Measurements from ENCODE around the gene POU5F2. TPM values are rescaled to one million over a fixed set of nuclear protein-coding genes. Genes with fewer than 3 reads are reported as not detected.
A peak's percentile ranks its signal among the peaks of the same experiment; 100 is the strongest.

Gene POU5F2, protein sequence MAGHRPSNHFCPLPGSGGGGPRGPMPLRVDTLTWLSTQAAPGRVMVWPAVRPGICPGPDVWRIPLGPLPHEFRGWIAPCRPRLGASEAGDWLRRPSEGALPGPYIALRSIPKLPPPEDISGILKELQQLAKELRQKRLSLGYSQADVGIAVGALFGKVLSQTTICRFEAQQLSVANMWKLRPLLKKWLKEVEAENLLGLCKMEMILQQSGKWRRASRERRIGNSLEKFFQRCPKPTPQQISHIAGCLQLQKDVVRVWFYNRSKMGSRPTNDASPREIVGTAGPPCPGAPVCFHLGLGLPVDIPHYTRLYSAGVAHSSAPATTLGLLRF
- total RNA-seq (2021) (0.73 and 0.87 TPM in 2 replicates), Bru-seq, nascent RNA (percentile 70 among the genes with signal in this experiment), BruChase-seq, experiment 1, labeled RNA remaining after a 2-hour chase (percentile 73 among the genes with signal in this experiment), BruChase-seq, experiment 2, labeled RNA remaining after a 6-hour chase (percentile 68 among the genes with signal in this experiment)
- long read RNA-seq: 0 reads

DNA sequence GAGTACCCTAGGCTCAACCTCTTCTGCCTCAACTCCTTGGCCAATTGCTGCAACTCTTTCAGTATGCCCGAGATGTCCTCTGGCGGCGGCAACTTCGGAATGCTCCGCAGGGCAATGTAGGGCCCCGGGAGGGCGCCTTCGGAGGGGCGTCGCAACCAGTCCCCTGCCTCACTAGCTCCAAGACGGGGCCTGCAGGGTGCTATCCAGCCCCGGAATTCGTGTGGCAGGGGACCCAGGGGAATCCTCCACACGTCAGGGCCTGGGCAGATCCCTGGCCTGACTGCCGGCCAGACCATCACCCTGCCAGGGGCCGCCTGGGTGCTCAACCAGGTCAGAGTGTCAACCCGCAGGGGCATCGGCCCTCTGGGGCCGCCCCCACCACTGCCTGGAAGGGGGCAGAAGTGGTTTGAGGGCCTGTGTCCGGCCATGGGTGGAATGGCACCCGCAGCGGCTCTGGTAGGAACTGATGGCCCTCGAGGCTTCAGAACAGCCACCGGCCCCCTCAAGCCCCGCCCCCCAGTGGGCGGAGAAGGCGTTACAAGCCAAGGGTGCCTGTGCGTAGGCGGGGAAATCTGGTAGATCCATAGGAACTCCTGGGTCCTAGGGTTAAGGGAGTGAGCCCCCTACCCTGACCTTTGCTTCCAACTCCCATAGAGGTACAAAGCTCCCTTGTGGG is at the start of gene POU5F2:
TSS of gene POU5F2 (minus strand) at position 465 of the 676 bp plus-strand sequence. CDS start at position 428, 37 bp downstream.
- ChIA-PET POLR2A (ENCODE audit: low non-redundant PET) (no interaction called here), CTCF (no interaction called here)
- no peaks in the 10 kb centered on the region for H3K36me3 ChIP-seq (ENCODE audit: insufficient read depth, low read length, poor library complexity, severe bottlenecking)
- no TSS peak for BruUV-seq (replicated peaks)
- no peak for TF ChIP-seq EZH2 (IDR thresholded peaks at IDR 0.05; ENCODE audit: borderline replicate concordance, low read depth, low read length, poor library complexity, severe bottlenecking)
- TF ChIP-seq, protein P1, sequence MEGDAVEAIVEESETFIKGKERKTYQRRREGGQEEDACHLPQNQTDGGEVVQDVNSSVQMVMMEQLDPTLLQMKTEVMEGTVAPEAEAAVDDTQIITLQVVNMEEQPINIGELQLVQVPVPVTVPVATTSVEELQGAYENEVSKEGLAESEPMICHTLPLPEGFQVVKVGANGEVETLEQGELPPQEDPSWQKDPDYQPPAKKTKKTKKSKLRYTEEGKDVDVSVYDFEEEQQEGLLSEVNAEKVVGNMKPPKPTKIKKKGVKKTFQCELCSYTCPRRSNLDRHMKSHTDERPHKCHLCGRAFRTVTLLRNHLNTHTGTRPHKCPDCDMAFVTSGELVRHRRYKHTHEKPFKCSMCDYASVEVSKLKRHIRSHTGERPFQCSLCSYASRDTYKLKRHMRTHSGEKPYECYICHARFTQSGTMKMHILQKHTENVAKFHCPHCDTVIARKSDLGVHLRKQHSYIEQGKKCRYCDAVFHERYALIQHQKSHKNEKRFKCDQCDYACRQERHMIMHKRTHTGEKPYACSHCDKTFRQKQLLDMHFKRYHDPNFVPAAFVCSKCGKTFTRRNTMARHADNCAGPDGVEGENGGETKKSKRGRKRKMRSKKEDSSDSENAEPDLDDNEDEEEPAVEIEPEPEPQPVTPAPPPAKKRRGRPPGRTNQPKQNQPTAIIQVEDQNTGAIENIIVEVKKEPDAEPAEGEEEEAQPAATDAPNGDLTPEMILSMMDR (conservative IDR thresholded peaks at IDR 0.05; ENCODE audit: low read depth, low read length): no peak
- DNase-seq (ENCODE audit: low spot score): no peak
- no peak within 1 kb of the TSS for H3K27ac ChIP-seq (ENCODE audit: low read depth, low read length, poor library complexity, severe bottlenecking)
- H3K4me1 ChIP-seq (ENCODE audit: insufficient read depth, low read length, poor library complexity, severe bottlenecking): no peaks in the 10 kb centered on the region
- H3K27me3 ChIP-seq (replicated peaks; ENCODE audit: insufficient read depth, low read depth, low read length, poor library complexity): no peaks in the 10 kb centered on the region
- intact Hi-C loops (cut with micrococcal nuclease; ENCODE audit: unreplicated experiment): no loop called here
- H3K4me3 ChIP-seq (ENCODE audit: low read depth, low read length, poor library complexity, severe bottlenecking): no peak within 1 kb of the TSS
- no peaks in the 10 kb centered on the region for H3K9me3 ChIP-seq (ENCODE audit: low read depth, low read length, poor library complexity, severe bottlenecking)

DNA sequence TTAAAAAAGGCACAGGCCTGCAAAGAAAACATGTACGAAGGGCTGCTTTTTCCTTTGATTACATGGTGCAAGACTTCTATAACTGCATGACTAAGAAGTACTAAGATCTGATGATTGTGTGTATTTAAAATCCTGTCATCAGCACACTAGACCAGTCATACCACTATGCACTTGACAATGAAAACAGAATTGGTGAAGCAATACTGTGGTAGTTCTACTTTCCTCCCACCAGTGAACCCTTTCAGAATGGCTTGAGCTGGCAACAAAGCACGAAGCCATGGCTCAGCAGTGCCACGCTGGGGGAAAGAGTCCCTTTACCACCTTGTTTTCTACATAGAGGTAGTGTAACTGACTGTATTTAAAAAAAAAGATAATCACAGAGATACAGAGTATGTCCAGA is 49.0 kb upstream of the POU5F2 start:
- CTCF ChIA-PET: no interaction called here
- H3K9me3 ChIP-seq (ENCODE audit: low read depth, low read length, poor library complexity, severe bottlenecking): no peaks in the 10 kb centered on the region
- H3K36me3 ChIP-seq (ENCODE audit: insufficient read depth, low read length, poor library complexity, severe bottlenecking): no peaks in the 10 kb centered on the region
- no peak overlapping the region for H3K4me3 ChIP-seq (ENCODE audit: low read depth, low read length, poor library complexity, severe bottlenecking)
- no peaks in the 10 kb centered on the region for H3K27me3 ChIP-seq (replicated peaks; ENCODE audit: insufficient read depth, low read depth, low read length, poor library complexity)
- H3K27ac ChIP-seq (ENCODE audit: low read depth, low read length, poor library complexity, severe bottlenecking): no peak overlapping the region
- no TSS peak for BruUV-seq (replicated peaks)
- H3K4me1 ChIP-seq (ENCODE audit: insufficient read depth, low read length, poor library complexity, severe bottlenecking): no peaks in the 10 kb centered on the region
- intact Hi-C loops (cut with micrococcal nuclease; ENCODE audit: unreplicated experiment): loop anchor here (5.0 kb wide), 1 partner anchor 1233 kb away; no protein-coding TSS in a partner anchor
- POLR2A ChIA-PET (ENCODE audit: low non-redundant PET): no interaction called here
- TF ChIP-seq EZH2 (IDR thresholded peaks at IDR 0.05; ENCODE audit: borderline replicate concordance, low read depth, low read length, poor library complexity, severe bottlenecking): no peak
- TF ChIP-seq, protein P1 (conservative IDR thresholded peaks at IDR 0.05; ENCODE audit: low read depth, low read length): no peak
- DNase-seq (ENCODE audit: low spot score): no peak

DNA sequence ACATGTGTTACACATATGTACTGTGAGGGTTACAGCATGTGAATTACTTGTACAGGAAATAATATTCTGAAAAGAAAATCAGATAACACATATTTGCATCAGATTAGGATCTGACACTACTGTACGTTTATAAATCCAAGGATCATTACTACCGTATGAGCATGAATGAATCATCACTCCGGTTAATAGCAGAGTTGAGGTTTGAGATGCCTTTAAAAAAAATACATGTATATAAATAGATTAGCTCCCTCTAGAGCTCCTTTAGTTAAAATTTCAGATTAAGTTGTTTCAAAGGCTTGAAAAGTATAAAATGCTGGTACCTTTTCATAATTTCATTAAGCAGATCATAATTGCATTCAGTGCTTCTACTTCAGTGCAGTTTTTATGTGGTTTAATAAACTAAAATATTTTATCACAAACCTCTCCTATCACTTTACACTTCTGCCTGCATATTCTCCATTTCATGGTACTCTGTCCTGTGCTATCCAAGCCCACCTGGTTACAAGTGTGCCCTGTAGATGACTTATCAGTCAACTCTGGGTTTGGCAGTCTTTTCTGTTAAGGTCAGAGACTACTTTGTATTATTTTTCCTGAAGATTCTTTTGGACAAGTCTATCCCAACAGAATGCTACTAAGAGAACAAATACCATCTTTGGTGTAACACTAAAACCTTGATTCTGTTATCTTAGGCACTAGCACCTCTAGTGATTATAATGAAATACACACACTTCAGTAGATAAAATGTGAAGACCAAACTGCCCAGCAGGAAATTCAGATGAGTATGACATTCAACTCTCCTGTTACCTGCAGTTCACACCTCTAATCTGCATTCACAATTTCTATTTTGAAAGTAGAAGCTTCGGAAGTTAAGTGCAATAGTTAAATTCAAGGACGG is 48.0 kb upstream of the POU5F2 start:
- TF ChIP-seq, protein P1 (conservative IDR thresholded peaks at IDR 0.05; ENCODE audit: low read depth, low read length): 0 out of 2 replicates have a peak, but pooled peaks have one; percentile 8
- no peak for TF ChIP-seq EZH2 (IDR thresholded peaks at IDR 0.05; ENCODE audit: borderline replicate concordance, low read depth, low read length, poor library complexity, severe bottlenecking)
- Histone ChIP-seq H3K27ac (ENCODE audit: low read depth, low read length, poor library complexity, severe bottlenecking) (no peak overlapping the region), H3K4me3 (ENCODE audit: low read depth, low read length, poor library complexity, severe bottlenecking) (no peak overlapping the region), H3K4me1 (ENCODE audit: insufficient read depth, low read length, poor library complexity, severe bottlenecking) (no peaks in the 10 kb centered on the region), H3K27me3 (replicated peaks; ENCODE audit: insufficient read depth, low read depth, low read length, poor library complexity) (no peaks in the 10 kb centered on the region), H3K36me3 (ENCODE audit: insufficient read depth, low read length, poor library complexity, severe bottlenecking) (no peaks in the 10 kb centered on the region), H3K9me3 (ENCODE audit: low read depth, low read length, poor library complexity, severe bottlenecking) (no peaks in the 10 kb centered on the region)
- DNase-seq (ENCODE audit: low spot score): peak; percentile 9
- ChIA-PET POLR2A (ENCODE audit: low non-redundant PET) (no interaction called here), CTCF (interaction anchor here (0.6 kb wide), 1 partner anchor 169 kb away, joined by 3 read pairs; no protein-coding TSS in a partner anchor)
- intact Hi-C loops (cut with micrococcal nuclease; ENCODE audit: unreplicated experiment): loop anchor here (5.0 kb wide), 1 partner anchor 1232 kb away; no protein-coding TSS in a partner anchor
- no TSS peak for BruUV-seq (replicated peaks)

Data from A673 (cell line).